ENCODE measurements around the gene HERC2.

Gene HERC2

GRCh38 chr15:28112962-28113361, 209.0 kb downstream of the HERC2 start:
- Histone ChIP-seq H3K9ac (no peak overlapping the region), H2AFZ (ENCODE audit: low read depth) (no peak overlapping the region), H3K4me2 (no peak overlapping the region), H3K36me3 (ENCODE audit: insufficient read depth) (no peaks in the 10 kb centered on the region), H3K27ac (no peak overlapping the region), H3K27me3 (ENCODE audit: insufficient read depth, low read depth) (no peaks in the 10 kb centered on the region), H3K4me1 (ENCODE audit: low read depth, poor library complexity, severe bottlenecking) (no peaks in the 10 kb centered on the region), H3K4me3 (IDR thresholded peaks at IDR 0.05; ENCODE audit: insufficient read depth, low read depth, low read length) (no peak overlapping the region), H3K79me2 (ENCODE audit: insufficient read depth, low read depth) (no peaks in the 10 kb centered on the region), H4K20me1 (ENCODE audit: insufficient read depth) (no peaks in the 10 kb centered on the region)
- TF ChIP-seq, protein P1, sequence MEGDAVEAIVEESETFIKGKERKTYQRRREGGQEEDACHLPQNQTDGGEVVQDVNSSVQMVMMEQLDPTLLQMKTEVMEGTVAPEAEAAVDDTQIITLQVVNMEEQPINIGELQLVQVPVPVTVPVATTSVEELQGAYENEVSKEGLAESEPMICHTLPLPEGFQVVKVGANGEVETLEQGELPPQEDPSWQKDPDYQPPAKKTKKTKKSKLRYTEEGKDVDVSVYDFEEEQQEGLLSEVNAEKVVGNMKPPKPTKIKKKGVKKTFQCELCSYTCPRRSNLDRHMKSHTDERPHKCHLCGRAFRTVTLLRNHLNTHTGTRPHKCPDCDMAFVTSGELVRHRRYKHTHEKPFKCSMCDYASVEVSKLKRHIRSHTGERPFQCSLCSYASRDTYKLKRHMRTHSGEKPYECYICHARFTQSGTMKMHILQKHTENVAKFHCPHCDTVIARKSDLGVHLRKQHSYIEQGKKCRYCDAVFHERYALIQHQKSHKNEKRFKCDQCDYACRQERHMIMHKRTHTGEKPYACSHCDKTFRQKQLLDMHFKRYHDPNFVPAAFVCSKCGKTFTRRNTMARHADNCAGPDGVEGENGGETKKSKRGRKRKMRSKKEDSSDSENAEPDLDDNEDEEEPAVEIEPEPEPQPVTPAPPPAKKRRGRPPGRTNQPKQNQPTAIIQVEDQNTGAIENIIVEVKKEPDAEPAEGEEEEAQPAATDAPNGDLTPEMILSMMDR (conservative IDR thresholded peaks at IDR 0.05; ENCODE audit: low read depth, low read length): no peak

DNA sequence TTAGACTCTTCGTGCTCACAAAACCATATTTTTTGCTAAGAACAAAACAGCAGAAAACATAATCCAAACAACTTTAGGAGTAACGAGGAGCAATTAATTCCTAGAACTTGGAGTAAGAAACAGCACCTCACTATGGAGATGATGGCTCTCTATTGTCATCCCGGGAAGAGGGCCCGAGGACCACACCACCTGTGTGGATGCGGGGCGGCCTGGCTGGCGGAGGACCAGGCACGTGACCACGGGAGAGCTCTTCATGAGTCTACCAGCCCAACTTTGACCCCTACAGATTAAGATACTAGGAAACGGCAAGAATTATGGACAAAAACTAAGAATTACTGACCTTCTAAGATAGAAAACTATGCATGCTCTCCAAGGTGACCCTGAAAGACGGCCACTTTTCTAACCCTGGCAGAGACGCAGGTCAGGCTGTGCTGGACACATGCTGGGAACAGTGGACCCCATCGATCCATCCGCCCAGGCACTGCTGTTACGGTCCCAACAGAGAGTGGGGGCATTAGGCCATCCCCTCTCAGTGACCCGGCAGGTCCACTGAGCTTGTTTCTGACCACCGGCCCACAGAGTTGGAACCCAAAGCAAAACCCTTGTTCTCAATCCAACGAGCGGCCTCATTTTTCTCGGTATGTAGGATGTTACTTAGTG, 209.7 kb downstream of the HERC2 start:
- no peaks in the 10 kb centered on the region for H4K20me1 ChIP-seq (ENCODE audit: insufficient read depth)
- no peak overlapping the region for H2AFZ ChIP-seq (ENCODE audit: low read depth)
- no peaks in the 10 kb centered on the region for H3K79me2 ChIP-seq (ENCODE audit: insufficient read depth, low read depth)
- TF ChIP-seq, protein P1 (conservative IDR thresholded peaks at IDR 0.05; ENCODE audit: low read depth, low read length): no peak
- H3K4me3 ChIP-seq (IDR thresholded peaks at IDR 0.05; ENCODE audit: insufficient read depth, low read depth, low read length): no peak overlapping the region
- H3K9ac ChIP-seq: no peak overlapping the region
- H3K36me3 ChIP-seq (ENCODE audit: insufficient read depth): no peaks in the 10 kb centered on the region
- H3K4me2 ChIP-seq: no peak overlapping the region
- no peaks in the 10 kb centered on the region for H3K27me3 ChIP-seq (ENCODE audit: insufficient read depth, low read depth)
- H3K4me1 ChIP-seq (ENCODE audit: low read depth, poor library complexity, severe bottlenecking): no peaks in the 10 kb centered on the region
- no peak overlapping the region for H3K27ac ChIP-seq

DNA sequence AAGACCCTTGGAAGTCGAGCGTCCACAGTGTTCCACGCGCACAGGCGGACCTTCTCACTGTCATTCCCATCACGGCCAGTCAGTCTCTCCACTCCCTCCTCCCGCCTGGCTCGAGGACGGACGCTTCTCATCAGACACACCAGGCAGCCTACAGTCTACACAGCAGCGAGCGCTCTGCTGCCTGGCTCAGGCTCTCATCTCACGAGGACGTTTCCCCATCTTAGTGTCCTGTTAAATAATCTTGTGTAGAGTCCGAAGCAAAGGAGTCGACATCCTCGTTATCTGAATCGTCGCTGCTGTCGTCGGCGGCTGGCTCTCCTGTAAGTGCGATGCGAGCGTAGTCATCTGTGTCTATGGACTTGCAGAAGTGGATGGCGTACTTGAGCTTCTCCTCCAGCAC, 210.4 kb downstream of the HERC2 start:
- H3K27ac ChIP-seq: no peak overlapping the region
- H3K9ac ChIP-seq: no peak overlapping the region
- no peak overlapping the region for H2AFZ ChIP-seq (ENCODE audit: low read depth)
- H3K27me3 ChIP-seq (ENCODE audit: insufficient read depth, low read depth): no peaks in the 10 kb centered on the region
- no peaks in the 10 kb centered on the region for H3K79me2 ChIP-seq (ENCODE audit: insufficient read depth, low read depth)
- H3K4me1 ChIP-seq (ENCODE audit: low read depth, poor library complexity, severe bottlenecking): no peaks in the 10 kb centered on the region
- H3K36me3 ChIP-seq (ENCODE audit: insufficient read depth): no peaks in the 10 kb centered on the region
- H3K4me2 ChIP-seq: no peak overlapping the region
- no peak overlapping the region for H3K4me3 ChIP-seq (IDR thresholded peaks at IDR 0.05; ENCODE audit: insufficient read depth, low read depth, low read length)
- TF ChIP-seq, protein P1 (conservative IDR thresholded peaks at IDR 0.05; ENCODE audit: low read depth, low read length): no peak
- H4K20me1 ChIP-seq (ENCODE audit: insufficient read depth): no peaks in the 10 kb centered on the region

GRCh38 chr15:28110481-28110881, 211.5 kb downstream of the HERC2 start:
- Histone ChIP-seq H3K4me1 (ENCODE audit: low read depth, poor library complexity, severe bottlenecking) (no peaks in the 10 kb centered on the region), H3K36me3 (ENCODE audit: insufficient read depth) (no peaks in the 10 kb centered on the region), H3K4me3 (IDR thresholded peaks at IDR 0.05; ENCODE audit: insufficient read depth, low read depth, low read length) (no peak overlapping the region), H4K20me1 (ENCODE audit: insufficient read depth) (no peaks in the 10 kb centered on the region), H3K9ac (no peak overlapping the region), H3K27ac (no peak overlapping the region), H3K79me2 (ENCODE audit: insufficient read depth, low read depth) (no peaks in the 10 kb centered on the region), H3K4me2 (no peak overlapping the region), H2AFZ (ENCODE audit: low read depth) (no peak overlapping the region), H3K27me3 (ENCODE audit: insufficient read depth, low read depth) (no peaks in the 10 kb centered on the region)
- TF ChIP-seq, protein P1 (conservative IDR thresholded peaks at IDR 0.05; ENCODE audit: low read depth, low read length): no peak

Data from KMS-11 (cell line).